GM19035 (cell line): Measurements from ENCODE around the gene L3MBTL2.

Source experiments
- ATAC-seq: cut with Tn5 transposase; IDR thresholded peaks from one replicate; pipeline ENCODE4 v1.9.1; 2021; ENCODE audit not compliant: unreplicated experiment

Gene L3MBTL2

DNA sequence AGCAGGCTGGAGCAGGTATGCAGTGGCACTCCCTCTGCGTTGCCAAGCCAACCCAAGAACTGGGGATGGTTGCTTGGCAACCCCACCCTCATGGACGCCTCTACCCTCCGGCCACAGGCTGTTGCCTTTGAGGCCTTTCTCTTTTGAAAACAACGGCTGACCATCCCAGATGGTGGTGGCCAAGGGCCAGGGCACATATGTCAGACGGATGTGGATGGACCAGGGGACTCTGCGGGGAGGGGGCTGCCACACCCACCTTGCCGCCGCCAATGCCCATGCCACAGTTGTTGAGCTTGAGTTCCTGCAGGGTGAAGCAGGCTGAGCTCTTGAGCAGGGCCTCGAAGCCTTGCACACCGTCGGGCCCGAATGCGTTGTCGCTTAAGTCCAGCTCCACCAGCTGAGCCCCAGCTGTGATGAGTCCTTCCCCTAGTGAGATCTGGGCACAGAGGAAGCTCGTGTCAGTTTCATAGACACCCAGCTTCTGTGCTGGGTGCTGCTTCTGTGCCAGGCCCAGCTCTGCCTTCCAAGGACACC, 59.4 kb downstream of the L3MBTL2 start:
- no peak for ATAC-seq

DNA sequence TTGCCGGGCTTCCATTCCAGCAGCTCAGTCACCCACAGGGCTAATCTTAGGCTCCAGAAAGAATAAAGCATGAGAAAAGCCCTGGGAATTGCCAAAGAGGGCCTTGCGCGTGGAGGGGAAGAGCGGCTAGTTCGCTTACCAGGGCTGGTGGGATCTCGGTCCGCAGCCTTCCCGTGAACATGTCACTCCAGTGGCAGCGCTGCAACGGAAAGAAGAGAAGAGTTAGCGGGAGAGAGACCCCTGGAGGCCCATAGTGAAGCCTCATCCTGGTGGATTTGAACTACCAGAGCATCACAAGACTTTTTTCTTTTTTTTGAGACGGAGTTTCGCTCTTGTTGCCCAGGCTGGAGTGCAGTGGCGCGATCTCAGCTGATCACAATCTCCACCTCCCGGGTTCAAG, 62.8 kb downstream of the L3MBTL2 start:
- ATAC-seq, result no peak

DNA sequence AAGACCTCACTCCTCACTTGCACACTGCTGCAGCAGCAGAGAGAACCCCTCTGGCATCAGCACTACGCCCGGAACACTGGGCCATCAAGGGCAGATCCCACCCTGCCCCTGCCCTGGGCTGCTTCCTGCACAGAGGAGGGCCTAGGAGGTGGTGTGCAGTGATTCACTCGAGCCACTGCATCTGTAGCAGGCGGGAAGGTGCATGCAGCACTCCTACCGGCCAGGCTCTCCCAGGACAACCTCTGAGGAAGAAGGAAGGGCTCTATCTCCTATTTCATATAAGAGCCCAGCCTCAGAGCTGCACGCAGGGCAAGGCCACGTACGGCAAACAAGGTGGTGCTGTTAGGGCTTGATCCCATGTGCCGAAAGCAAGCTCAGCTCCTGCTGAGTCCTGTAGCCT, 66.7 kb downstream of the L3MBTL2 start:
- no peak for ATAC-seq

DNA sequence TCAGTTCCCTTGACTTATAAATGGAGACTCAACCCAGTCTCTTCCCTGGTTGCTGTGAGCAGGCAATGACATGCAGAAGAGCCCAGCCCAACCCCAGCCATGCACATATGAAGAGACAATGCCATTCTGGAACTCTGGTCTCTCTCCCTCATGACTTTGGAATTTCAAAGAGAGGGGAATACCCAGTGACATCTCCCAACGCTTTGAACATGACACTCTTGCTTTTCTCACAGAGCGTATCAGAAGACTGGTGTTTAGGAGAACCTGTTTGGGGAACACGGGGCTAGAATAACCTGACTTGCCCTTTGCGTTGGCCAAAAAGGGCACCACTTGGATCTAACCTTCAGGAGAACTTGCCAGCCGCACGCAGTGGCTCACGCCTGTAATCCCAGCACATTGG, 68.0 kb downstream of the L3MBTL2 start:
- no peak for ATAC-seq

DNA sequence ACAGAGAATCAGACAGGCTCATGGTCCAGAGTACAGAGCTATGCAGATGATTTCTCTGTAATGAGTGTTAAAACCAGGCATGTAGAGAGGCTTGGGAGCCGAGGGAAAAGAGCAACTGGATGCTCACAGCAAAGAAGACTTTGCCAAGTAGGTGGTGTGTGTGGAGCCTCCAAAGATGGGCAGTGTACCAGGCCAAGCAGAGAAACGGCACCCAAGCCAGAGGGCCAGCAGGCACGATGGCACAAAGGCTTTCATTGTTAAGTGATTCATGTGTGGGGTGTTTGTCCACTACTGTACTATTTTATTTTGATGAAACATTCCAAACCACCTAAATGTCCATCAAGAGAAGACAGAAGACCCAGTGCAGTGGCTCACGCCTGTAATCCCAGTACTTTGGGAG, 69.7 kb downstream of the L3MBTL2 start:
- no peak for ATAC-seq

DNA sequence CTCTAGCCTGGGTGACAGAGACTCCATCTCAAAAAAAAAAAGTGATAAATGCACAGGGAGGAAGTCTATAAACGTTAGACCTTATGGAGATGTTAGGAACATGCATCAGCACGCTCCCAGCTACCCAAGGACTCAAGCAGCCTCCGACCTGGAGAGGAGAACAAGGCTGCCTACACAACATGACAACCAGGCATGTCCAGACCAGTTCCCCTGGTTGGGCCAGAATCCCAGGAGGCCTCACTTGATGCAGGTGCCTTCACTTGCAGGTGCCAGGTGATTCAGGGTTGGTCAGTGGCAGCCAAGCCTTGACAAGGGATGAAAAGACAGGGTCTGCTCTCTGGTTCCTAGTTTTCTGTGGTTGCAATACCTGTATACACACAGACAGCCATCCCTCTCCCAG, 75.0 kb downstream of the L3MBTL2 start:
- no peak for ATAC-seq

DNA sequence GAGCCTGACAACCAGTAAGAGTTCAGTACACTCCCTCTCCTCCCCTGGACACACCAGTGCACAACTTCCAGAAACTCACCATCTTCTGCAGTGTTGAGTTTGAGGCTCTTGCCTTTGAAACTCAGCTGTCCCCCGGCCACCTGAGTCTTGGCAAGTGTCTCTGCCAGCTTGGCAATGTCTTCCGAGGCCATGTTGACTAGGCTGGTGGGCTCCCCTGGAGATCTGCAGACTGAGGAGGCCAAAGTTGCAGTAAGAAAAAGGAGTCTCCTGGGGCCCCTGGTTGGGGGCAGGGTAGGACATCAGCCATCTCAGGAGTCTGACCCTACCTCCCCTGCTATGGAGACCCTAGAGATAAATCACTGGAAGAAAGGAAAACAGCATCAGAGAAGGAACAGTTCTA, 75.7 kb downstream of the L3MBTL2 start:
- ATAC-seq, result no peak
